ENCODE measurements around the gene NUDT5.

- TF ChIP-seq EP300 (IDR thresholded peaks at IDR 0.05) (no peak), POLR2A (IDR thresholded peaks at IDR 0.05) (no peak)
Observed at GRCh38 chr10:12198156-12198555, 2.5 kb upstream of the NUDT5 start.
